ENCODE data around the gene BTN3A1. TPM values are rescaled to one million over a fixed set of nuclear protein-coding genes. Genes with fewer than 3 reads are reported as not detected.
"Not testable (repeated sequence)": the region's sequence is repeated elsewhere in the genome, so short reads cannot be mapped to it uniquely, and the experiment has no call there.

BTN3A1 gene
- total RNA-seq, 1 donor from 2014 or later: 12.7 TPM

GRCh38 chr6:26457264-26457805 is 55.3 kb downstream of the BTN3A1 start:
- Mint-ChIP-seq H3K4me3 (peak overlapping the region; percentile 98), H3K36me3 (ENCODE audit: low read depth) (peaks cover 8% of the 10 kb centered on the region), H3K27me3 (ENCODE audit: low read depth) (no peaks in the 10 kb centered on the region), H3K9me3 (no peaks in the 10 kb centered on the region), H3K4me1 (peaks cover 36% of the 10 kb centered on the region), H3K27ac (ENCODE audit: unreplicated experiment) (peak overlapping the region; percentile 99)
- peak; percentile 36 for DNase-seq (ENCODE audit: low read depth, low spot score)
- no peak for TF ChIP-seq CTCF (conservative IDR thresholded peaks at IDR 0.05)

GRCh38 chr6:26457806-26458688 is 56.0 kb downstream of the BTN3A1 start, which contains the start of gene BTN2A1:
TSS of gene BTN2A1 (plus strand) at chr6:26457955. CDS start at chr6:26458637, 682 bp downstream.
- Mint-ChIP-seq H3K36me3 (ENCODE audit: low read depth) (peaks cover 14% of the 10 kb centered on the region), H3K27me3 (ENCODE audit: low read depth) (no peaks in the 10 kb centered on the region), H3K9me3 (no peaks in the 10 kb centered on the region), H3K4me1 (peaks cover 36% of the 10 kb centered on the region), H3K27ac (ENCODE audit: unreplicated experiment) (peak within 1 kb of the TSS; percentile 99), H3K4me3 (peak within 1 kb of the TSS; percentile 98)
- DNase-seq (ENCODE audit: low read depth, low spot score): peak; percentile 56
- no peak for TF ChIP-seq CTCF (conservative IDR thresholded peaks at IDR 0.05)

- no peak for TF ChIP-seq CTCF (conservative IDR thresholded peaks at IDR 0.05)
Observed at GRCh38 chr6:26459023-26459810, 57.1 kb downstream of the BTN3A1 start.

GRCh38 chr6:26461353-26461752 is 59.3 kb downstream of the BTN3A1 start:
- peaks cover 36% of the 10 kb centered on the region for H3K4me1 Mint-ChIP-seq
- H3K27ac Mint-ChIP-seq (ENCODE audit: unreplicated experiment); H3K9me3 Mint-ChIP-seq; DNase-seq (ENCODE audit: low read depth, low spot score); H3K27me3 Mint-ChIP-seq (ENCODE audit: low read depth): not testable (repeated sequence)
- H3K4me3 Mint-ChIP-seq: peak overlapping the region; percentile 17
- H3K36me3 Mint-ChIP-seq (ENCODE audit: low read depth): peaks cover 31% of the 10 kb centered on the region

More at GRCh38 chr6:26459023-26459810, 57.1 kb downstream of the BTN3A1 start:
- no peak for DNase-seq (ENCODE audit: low read depth, low spot score)
- Mint-ChIP-seq H3K27me3 (ENCODE audit: low read depth) (no peaks in the 10 kb centered on the region), H3K9me3 (no peaks in the 10 kb centered on the region), H3K27ac (ENCODE audit: unreplicated experiment) (no peak overlapping the region), H3K36me3 (ENCODE audit: low read depth) (peaks cover 22% of the 10 kb centered on the region), H3K4me1 (peaks cover 36% of the 10 kb centered on the region), H3K4me3 (peak overlapping the region; percentile 59)

GRCh38 chr6:26464014-26464413 is 61.9 kb downstream of the BTN3A1 start:
- TF ChIP-seq CTCF (conservative IDR thresholded peaks at IDR 0.05): no peak
- Mint-ChIP-seq H3K4me1 (peaks cover 14% of the 10 kb centered on the region), H3K36me3 (ENCODE audit: low read depth) (peaks cover 48% of the 10 kb centered on the region), H3K9me3 (no peaks in the 10 kb centered on the region), H3K27ac (ENCODE audit: unreplicated experiment) (no peak overlapping the region), H3K4me3 (no peak overlapping the region), H3K27me3 (ENCODE audit: low read depth) (no peaks in the 10 kb centered on the region)
- DNase-seq (ENCODE audit: low read depth, low spot score): no peak
